ENCODE results near the gene FAM228A.

Gene FAM228A

GRCh38 chr2:24200799-24201198 lies 25.9 kb downstream of the FAM228A start:
- no peak for DNase-seq (ENCODE audit: low read depth, low spot score)
- H3K9ac ChIP-seq (ENCODE audit: insufficient read length): no peak overlapping the region
- H3K9me3 ChIP-seq (ENCODE audit: low read depth, low read length): no peaks in the 10 kb centered on the region
- no peak overlapping the region for H3K27ac ChIP-seq
- TF ChIP-seq EZH2 (IDR thresholded peaks at IDR 0.05) (no peak), FOXP2 (optimal IDR thresholded peaks at IDR 0.05; ENCODE audit: control extremely low read depth, extremely low read length, insufficient read depth) (no peak), POLR2AphosphoS5 (IDR thresholded peaks at IDR 0.05; ENCODE audit: borderline replicate concordance, low read depth, low read length) (no peak)
- H3K4me3 ChIP-seq: no peak overlapping the region
- no peaks in the 10 kb centered on the region for H3K36me3 ChIP-seq (ENCODE audit: insufficient read depth, low read length)

- H3K27ac ChIP-seq: no peak overlapping the region
- DNase-seq (ENCODE audit: low read depth, low spot score): no peak
- H3K36me3 ChIP-seq (ENCODE audit: insufficient read depth, low read length): no peaks in the 10 kb centered on the region
- H3K9ac ChIP-seq (ENCODE audit: insufficient read length): no peak overlapping the region
- no peak for TF ChIP-seq POLR2AphosphoS5 (IDR thresholded peaks at IDR 0.05; ENCODE audit: borderline replicate concordance, low read depth, low read length)
- TF ChIP-seq FOXP2 (optimal IDR thresholded peaks at IDR 0.05; ENCODE audit: control extremely low read depth, extremely low read length, insufficient read depth): no peak
- no peak for TF ChIP-seq EZH2 (IDR thresholded peaks at IDR 0.05)
- H3K9me3 ChIP-seq (ENCODE audit: low read depth, low read length): no peaks in the 10 kb centered on the region
- H3K4me3 ChIP-seq: no peak overlapping the region
Observed at GRCh38 chr2:24203029-24203786, 28.4 kb downstream of the FAM228A start.

DNA sequence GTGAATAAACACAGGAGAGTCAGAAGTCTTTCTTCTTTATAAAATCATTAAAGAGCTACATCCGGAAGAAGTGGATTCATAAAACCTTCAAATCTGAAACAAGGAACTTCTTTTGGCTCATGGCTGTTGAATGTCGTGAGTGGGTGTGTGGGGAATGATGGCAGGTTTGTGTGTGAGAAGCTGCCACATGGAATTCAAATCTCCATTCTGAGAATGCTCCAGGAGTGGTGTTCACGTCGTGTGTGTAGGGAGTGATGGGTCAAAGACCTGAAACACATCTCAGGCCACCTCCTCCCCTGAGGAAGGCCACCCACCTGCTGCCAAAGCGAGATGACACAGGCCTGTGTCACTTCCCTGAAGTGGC lies 28.9 kb downstream of the FAM228A start:
- Histone ChIP-seq H3K27ac (no peak overlapping the region), H3K4me3 (no peak overlapping the region), H3K36me3 (ENCODE audit: insufficient read depth, low read length) (no peaks in the 10 kb centered on the region), H3K9me3 (ENCODE audit: low read depth, low read length) (no peaks in the 10 kb centered on the region), H3K9ac (ENCODE audit: insufficient read length) (no peak overlapping the region)
- no peak for DNase-seq (ENCODE audit: low read depth, low spot score)
- TF ChIP-seq POLR2AphosphoS5 (IDR thresholded peaks at IDR 0.05; ENCODE audit: borderline replicate concordance, low read depth, low read length): no peak

GRCh38 chr2:24204505-24204904 lies 29.7 kb downstream of the FAM228A start:
- H3K9me3 ChIP-seq (ENCODE audit: low read depth, low read length): no peaks in the 10 kb centered on the region
- H3K4me3 ChIP-seq: no peak overlapping the region
- no peak for TF ChIP-seq FOXP2 (optimal IDR thresholded peaks at IDR 0.05; ENCODE audit: control extremely low read depth, extremely low read length, insufficient read depth)
- TF ChIP-seq EZH2 (IDR thresholded peaks at IDR 0.05): no peak
- no peak for TF ChIP-seq POLR2AphosphoS5 (IDR thresholded peaks at IDR 0.05; ENCODE audit: borderline replicate concordance, low read depth, low read length)
- DNase-seq (ENCODE audit: low read depth, low spot score): no peak
- no peaks in the 10 kb centered on the region for H3K36me3 ChIP-seq (ENCODE audit: insufficient read depth, low read length)
- no peak overlapping the region for H3K27ac ChIP-seq
- no peak overlapping the region for H3K9ac ChIP-seq (ENCODE audit: insufficient read length)

- TF ChIP-seq FOXP2 (optimal IDR thresholded peaks at IDR 0.05; ENCODE audit: control extremely low read depth, extremely low read length, insufficient read depth) (no peak), EZH2 (IDR thresholded peaks at IDR 0.05) (no peak), POLR2AphosphoS5 (IDR thresholded peaks at IDR 0.05; ENCODE audit: borderline replicate concordance, low read depth, low read length) (no peak)
- Histone ChIP-seq H3K4me3 (no peak overlapping the region), H3K9ac (ENCODE audit: insufficient read length) (no peak overlapping the region), H3K36me3 (ENCODE audit: insufficient read depth, low read length) (no peaks in the 10 kb centered on the region), H3K27ac (no peak overlapping the region), H3K9me3 (ENCODE audit: low read depth, low read length) (no peaks in the 10 kb centered on the region)
- no peak for DNase-seq (ENCODE audit: low read depth, low spot score)
Observed at GRCh38 chr2:24205131-24205530, 30.3 kb downstream of the FAM228A start.

DNA sequence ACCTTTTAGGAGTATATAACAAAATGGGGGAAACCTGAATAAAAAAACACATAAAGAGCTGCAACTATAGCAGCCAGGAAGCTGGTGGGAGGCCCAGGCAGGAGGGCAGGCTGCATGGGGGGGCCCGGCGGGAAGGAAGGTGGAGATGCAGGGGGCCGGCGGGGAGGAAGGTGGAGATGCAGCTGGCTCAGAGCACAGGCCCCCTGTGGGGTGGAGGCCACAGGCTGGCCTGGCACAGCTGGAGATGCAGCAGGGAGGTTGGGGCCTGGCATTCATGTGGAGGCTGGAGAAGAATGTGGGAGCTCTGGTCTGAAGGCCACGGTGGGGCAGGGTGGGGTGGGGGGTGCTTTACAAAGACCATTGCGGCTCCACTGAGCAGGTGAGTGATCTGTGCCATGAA lies 31.4 kb downstream of the FAM228A start:
- Histone ChIP-seq H3K27ac (no peak overlapping the region), H3K9me3 (ENCODE audit: low read depth, low read length) (no peaks in the 10 kb centered on the region), H3K36me3 (ENCODE audit: insufficient read depth, low read length) (no peaks in the 10 kb centered on the region), H3K9ac (ENCODE audit: insufficient read length) (no peak overlapping the region), H3K4me3 (no peak overlapping the region)
- no peak for DNase-seq (ENCODE audit: low read depth, low spot score)
- TF ChIP-seq FOXP2 (optimal IDR thresholded peaks at IDR 0.05; ENCODE audit: control extremely low read depth, extremely low read length, insufficient read depth) (no peak), POLR2AphosphoS5 (IDR thresholded peaks at IDR 0.05; ENCODE audit: borderline replicate concordance, low read depth, low read length) (no peak), EZH2 (IDR thresholded peaks at IDR 0.05) (no peak)

DNA sequence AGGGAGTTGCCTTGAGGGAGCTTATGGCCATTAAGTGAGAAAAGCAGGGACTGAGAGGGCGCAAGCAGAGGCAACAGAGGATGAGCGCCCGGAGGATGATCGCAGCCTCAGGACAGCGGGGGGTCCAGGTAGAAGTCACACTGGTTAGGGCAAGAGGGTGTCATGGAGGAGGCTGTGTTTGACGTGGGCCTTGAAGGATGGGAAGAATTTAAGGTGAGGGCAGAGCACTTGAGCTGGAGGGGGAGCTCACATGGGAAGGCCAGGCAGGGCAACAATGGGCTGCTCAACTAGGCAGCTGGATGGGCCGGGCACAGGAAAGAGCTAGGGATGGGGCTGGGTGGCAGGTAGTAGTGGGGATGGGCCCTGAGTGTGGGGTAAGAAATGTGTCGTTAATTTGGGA lies 31.9 kb downstream of the FAM228A start:
- no peak overlapping the region for H3K4me3 ChIP-seq
- no peak overlapping the region for H3K27ac ChIP-seq
- no peaks in the 10 kb centered on the region for H3K36me3 ChIP-seq (ENCODE audit: insufficient read depth, low read length)
- no peaks in the 10 kb centered on the region for H3K9me3 ChIP-seq (ENCODE audit: low read depth, low read length)
- TF ChIP-seq FOXP2 (optimal IDR thresholded peaks at IDR 0.05; ENCODE audit: control extremely low read depth, extremely low read length, insufficient read depth) (no peak), EZH2 (IDR thresholded peaks at IDR 0.05) (no peak), POLR2AphosphoS5 (IDR thresholded peaks at IDR 0.05; ENCODE audit: borderline replicate concordance, low read depth, low read length) (no peak)
- no peak for DNase-seq (ENCODE audit: low read depth, low spot score)
- H3K9ac ChIP-seq (ENCODE audit: insufficient read length): no peak overlapping the region

DNA sequence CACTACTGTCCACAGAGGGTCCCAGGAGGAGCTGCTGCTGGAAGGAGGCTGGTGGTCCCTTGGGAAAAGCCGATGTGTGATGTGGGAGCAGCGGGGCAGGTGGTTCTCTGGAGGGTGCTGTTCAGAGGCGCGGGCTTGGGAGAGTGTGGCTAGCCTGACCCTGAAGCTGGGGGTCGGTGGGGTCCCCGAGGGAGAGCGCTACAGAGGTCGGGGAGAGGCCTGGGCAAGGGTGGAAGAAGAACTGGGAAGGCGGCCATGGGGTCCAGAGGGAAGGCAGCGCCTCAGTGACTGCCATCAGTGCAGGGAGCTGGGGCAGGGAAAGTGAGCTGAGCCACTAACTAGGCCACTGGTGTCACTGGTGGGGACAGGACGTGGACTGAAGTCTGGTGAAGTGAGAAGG lies 32.5 kb downstream of the FAM228A start:
- H3K4me3 ChIP-seq: no peak overlapping the region
- H3K9ac ChIP-seq (ENCODE audit: insufficient read length): no peak overlapping the region
- no peaks in the 10 kb centered on the region for H3K9me3 ChIP-seq (ENCODE audit: low read depth, low read length)
- no peaks in the 10 kb centered on the region for H3K36me3 ChIP-seq (ENCODE audit: insufficient read depth, low read length)
- no peak for DNase-seq (ENCODE audit: low read depth, low spot score)
- H3K27ac ChIP-seq: no peak overlapping the region
- TF ChIP-seq FOXP2 (optimal IDR thresholded peaks at IDR 0.05; ENCODE audit: control extremely low read depth, extremely low read length, insufficient read depth): no peak
- no peak for TF ChIP-seq EZH2 (IDR thresholded peaks at IDR 0.05)
- no peak for TF ChIP-seq POLR2AphosphoS5 (IDR thresholded peaks at IDR 0.05; ENCODE audit: borderline replicate concordance, low read depth, low read length)

DNA sequence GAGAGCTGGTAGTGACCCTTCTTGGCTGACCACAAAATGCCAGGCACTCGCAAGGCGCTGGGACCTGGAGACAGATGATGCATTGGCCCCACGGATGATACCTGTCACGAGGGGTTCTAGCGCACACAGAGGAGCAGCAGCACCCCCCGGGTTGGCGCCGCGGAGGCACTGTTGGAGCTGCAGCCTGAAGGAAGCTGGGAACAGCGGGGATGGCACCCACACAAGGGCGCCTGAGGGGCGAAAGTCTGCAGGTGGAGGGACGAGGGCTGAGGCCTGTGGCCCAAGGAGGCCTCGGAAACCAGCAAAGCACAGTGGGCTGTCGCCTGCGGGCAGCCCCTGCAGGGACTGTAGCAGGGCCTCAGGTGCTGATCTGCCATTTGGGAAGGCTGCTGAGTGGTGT lies 33.6 kb downstream of the FAM228A start:
- Histone ChIP-seq H3K4me3 (no peak overlapping the region), H3K9ac (ENCODE audit: insufficient read length) (no peak overlapping the region), H3K27ac (no peak overlapping the region), H3K36me3 (ENCODE audit: insufficient read depth, low read length) (no peaks in the 10 kb centered on the region), H3K9me3 (ENCODE audit: low read depth, low read length) (no peaks in the 10 kb centered on the region)
- DNase-seq (ENCODE audit: low read depth, low spot score): no peak
- no peak for TF ChIP-seq EZH2 (IDR thresholded peaks at IDR 0.05)
- TF ChIP-seq POLR2AphosphoS5 (IDR thresholded peaks at IDR 0.05; ENCODE audit: borderline replicate concordance, low read depth, low read length): no peak
- TF ChIP-seq FOXP2 (optimal IDR thresholded peaks at IDR 0.05; ENCODE audit: control extremely low read depth, extremely low read length, insufficient read depth): no peak
